ENCODE measurements around the gene RTL10. TPM values are rescaled to one million over a fixed set of nuclear protein-coding genes. Genes with fewer than 3 reads are reported as not detected.
A peak's percentile ranks its signal among the peaks of the same experiment; 100 is the strongest.

Gene RTL10
- total and polyA plus RNA-seq, 2 of the 13 experiments (the other 11 are each of a cell fraction or from before 2014, with no cell fraction given), result 14.1 to 15.8 TPM

DNA sequence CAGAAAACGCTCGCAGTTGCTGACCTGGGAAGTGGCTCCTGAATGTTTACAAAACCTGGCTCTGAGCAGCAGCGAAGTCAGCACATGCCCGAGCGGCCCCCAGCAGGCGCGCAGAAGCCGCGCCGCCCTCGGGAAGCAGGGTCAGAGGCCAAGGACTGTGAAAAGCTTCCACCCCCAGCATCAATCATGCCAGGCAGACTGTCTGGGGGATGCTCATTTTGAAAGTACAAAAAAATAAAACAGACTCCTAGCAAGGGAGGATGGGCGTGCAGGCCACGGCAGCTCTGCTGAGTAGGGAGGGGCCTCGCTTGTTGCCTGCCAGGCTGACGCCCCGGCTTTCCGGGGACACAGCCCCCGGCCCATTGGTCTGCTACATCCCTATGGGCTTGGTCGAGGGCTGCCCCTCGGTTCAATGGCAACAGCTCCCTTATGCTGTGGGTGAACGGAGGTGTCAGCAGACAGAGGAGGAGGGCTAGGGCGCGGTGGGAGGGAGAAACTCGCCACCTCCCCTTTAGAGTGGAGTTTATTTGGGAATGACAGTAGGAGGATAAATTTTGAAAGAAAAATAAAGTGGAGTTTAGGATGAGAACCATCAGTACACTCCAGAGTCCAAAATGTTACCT lies 37.7 kb upstream of the RTL10 start (continued):
- TF ChIP-seq GFI1 (CRISPR knock-in tag; IDR thresholded peaks at IDR 0.05; ENCODE audit: borderline replicate concordance), result peak; percentile 87
- peak; percentile 99 for TF ChIP-seq NKX3-1 (CRISPR knock-in tag; IDR thresholded peaks at IDR 0.05)
- TF ChIP-seq, protein P1, sequence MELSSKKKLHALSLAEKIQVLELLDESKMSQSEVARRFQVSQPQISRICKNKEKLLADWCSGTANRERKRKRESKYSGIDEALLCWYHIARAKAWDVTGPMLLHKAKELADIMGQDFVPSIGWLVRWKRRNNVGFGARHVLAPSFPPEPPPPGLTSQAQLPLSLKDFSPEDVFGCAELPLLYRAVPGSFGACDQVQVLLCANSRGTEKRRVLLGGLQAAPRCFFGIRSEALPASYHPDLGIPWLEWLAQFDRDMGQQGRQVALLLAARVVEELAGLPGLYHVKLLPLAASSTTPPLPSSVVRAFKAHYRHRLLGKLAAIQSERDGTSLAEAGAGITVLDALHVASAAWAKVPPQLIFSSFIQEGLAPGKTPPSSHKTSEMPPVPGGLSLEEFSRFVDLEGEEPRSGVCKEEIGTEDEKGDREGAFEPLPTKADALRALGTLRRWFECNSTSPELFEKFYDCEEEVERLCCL (CRISPR knock-in tag; IDR thresholded peaks at IDR 0.05; ENCODE audit: borderline replicate concordance), result peak; percentile 73; the same call in 1 of the 2 replicates
- peak; percentile 36; the same call in 1 of the 2 replicates for TF ChIP-seq HNF4G (IDR thresholded peaks at IDR 0.05; ENCODE audit: borderline replicate concordance, low read depth, low read length)
- TF ChIP-seq HNF4G (CRISPR knock-in tag; IDR thresholded peaks at IDR 0.05; ENCODE audit: borderline replicate concordance, low read depth), result peak; percentile 45; the same call in 1 of the 2 replicates
- TF ChIP-seq RXRA (CRISPR knock-in tag; IDR thresholded peaks at IDR 0.05), result peak; percentile 75; the same call in 1 of the 2 replicates
- peak; percentile 76; the same call in 1 of the 2 replicates for TF ChIP-seq ZFP1 (CRISPR knock-in tag; IDR thresholded peaks at IDR 0.05)
- peak; percentile 88; the same call in 1 of the 2 replicates for TF ChIP-seq ZNF841 (CRISPR knock-in tag; IDR thresholded peaks at IDR 0.05; ENCODE audit: borderline replicate concordance)
- TF ChIP-seq ZBTB21 (CRISPR knock-in tag; IDR thresholded peaks at IDR 0.05), result peak; percentile 69; the same call in 1 of the 2 replicates
- TF ChIP-seq ZNF7 (CRISPR knock-in tag; IDR thresholded peaks at IDR 0.05), result peak; percentile 51; the same call in 1 of the 2 replicates
- TF ChIP-seq, protein P2, sequence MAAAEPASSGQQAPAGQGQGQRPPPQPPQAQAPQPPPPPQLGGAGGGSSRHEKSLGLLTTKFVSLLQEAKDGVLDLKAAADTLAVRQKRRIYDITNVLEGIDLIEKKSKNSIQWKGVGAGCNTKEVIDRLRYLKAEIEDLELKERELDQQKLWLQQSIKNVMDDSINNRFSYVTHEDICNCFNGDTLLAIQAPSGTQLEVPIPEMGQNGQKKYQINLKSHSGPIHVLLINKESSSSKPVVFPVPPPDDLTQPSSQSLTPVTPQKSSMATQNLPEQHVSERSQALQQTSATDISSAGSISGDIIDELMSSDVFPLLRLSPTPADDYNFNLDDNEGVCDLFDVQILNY (CRISPR knock-in tag; conservative IDR thresholded peaks at IDR 0.05), result peak; percentile 69; the same call in 1 of the 2 replicates
- TF ChIP-seq, protein P3, sequence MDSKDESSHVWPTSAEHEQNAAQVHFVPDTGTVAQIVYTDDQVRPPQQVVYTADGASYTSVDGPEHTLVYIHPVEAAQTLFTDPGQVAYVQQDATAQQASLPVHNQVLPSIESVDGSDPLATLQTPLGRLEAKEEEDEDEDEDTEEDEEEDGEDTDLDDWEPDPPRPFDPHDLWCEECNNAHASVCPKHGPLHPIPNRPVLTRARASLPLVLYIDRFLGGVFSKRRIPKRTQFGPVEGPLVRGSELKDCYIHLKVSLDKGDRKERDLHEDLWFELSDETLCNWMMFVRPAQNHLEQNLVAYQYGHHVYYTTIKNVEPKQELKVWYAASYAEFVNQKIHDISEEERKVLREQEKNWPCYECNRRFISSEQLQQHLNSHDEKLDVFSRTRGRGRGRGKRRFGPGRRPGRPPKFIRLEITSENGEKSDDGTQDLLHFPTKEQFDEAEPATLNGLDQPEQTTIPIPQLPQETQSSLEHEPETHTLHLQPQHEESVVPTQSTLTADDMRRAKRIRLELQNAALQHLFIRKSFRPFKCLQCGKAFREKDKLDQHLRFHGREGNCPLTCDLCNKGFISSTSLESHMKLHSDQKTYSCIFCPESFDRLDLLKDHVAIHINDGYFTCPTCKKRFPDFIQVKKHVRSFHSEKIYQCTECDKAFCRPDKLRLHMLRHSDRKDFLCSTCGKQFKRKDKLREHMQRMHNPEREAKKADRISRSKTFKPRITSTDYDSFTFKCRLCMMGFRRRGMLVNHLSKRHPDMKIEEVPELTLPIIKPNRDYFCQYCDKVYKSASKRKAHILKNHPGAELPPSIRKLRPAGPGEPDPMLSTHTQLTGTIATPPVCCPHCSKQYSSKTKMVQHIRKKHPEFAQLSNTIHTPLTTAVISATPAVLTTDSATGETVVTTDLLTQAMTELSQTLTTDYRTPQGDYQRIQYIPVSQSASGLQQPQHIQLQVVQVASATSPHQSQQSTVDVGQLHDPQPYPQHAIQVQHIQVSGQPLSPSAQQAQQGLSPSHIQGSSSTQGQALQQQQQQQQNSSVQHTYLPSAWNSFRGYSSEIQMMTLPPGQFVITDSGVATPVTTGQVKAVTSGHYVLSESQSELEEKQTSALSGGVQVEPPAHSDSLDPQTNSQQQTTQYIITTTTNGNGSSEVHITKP (CRISPR knock-in tag; IDR thresholded peaks at IDR 0.05; ENCODE audit: low read depth), result no peak
- TF ChIP-seq FOXA3 (CRISPR knock-in tag; IDR thresholded peaks at IDR 0.05), result peak; percentile 79
- TF ChIP-seq DR1 (CRISPR knock-in tag; IDR thresholded peaks at IDR 0.05), result peak; percentile 59; the same call in 1 of the 2 replicates
- no peak; the same call in 1 of the 2 replicates for TF ChIP-seq ZNF251 (CRISPR knock-in tag; IDR thresholded peaks at IDR 0.05)
- TF ChIP-seq, protein P4, sequence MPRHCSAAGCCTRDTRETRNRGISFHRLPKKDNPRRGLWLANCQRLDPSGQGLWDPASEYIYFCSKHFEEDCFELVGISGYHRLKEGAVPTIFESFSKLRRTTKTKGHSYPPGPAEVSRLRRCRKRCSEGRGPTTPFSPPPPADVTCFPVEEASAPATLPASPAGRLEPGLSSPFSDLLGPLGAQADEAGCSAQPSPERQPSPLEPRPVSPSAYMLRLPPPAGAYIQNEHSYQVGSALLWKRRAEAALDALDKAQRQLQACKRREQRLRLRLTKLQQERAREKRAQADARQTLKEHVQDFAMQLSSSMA (CRISPR knock-in tag; IDR thresholded peaks at IDR 0.05), result no peak
- 0 out of 2 replicates have a peak, but pooled peaks have one; percentile 60 for TF ChIP-seq ZNF589 (CRISPR knock-in tag; conservative IDR thresholded peaks at IDR 0.05)
- TF ChIP-seq, protein P5, sequence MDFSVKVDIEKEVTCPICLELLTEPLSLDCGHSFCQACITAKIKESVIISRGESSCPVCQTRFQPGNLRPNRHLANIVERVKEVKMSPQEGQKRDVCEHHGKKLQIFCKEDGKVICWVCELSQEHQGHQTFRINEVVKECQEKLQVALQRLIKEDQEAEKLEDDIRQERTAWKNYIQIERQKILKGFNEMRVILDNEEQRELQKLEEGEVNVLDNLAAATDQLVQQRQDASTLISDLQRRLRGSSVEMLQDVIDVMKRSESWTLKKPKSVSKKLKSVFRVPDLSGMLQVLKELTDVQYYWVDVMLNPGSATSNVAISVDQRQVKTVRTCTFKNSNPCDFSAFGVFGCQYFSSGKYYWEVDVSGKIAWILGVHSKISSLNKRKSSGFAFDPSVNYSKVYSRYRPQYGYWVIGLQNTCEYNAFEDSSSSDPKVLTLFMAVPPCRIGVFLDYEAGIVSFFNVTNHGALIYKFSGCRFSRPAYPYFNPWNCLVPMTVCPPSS (IDR thresholded peaks at IDR 0.05), result no peak
- TF ChIP-seq, protein P6, sequence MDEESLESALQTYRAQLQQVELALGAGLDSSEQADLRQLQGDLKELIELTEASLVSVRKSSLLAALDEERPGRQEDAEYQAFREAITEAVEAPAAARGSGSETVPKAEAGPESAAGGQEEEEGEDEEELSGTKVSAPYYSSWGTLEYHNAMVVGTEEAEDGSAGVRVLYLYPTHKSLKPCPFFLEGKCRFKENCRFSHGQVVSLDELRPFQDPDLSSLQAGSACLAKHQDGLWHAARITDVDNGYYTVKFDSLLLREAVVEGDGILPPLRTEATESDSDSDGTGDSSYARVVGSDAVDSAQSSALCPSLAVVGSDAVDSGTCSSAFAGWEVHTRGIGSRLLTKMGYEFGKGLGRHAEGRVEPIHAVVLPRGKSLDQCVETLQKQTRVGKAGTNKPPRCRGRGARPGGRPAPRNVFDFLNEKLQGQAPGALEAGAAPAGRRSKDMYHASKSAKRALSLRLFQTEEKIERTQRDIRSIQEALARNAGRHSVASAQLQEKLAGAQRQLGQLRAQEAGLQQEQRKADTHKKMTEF (CRISPR knock-in tag; IDR thresholded peaks at IDR 0.05), result peak; percentile 98
- TF ChIP-seq PHF8 (CRISPR knock-in tag; IDR thresholded peaks at IDR 0.05), result peak; percentile 48; the same call in 1 of the 2 replicates
- TF ChIP-seq SP5 (CRISPR knock-in tag; IDR thresholded peaks at IDR 0.05; ENCODE audit: borderline replicate concordance, low read depth), result peak; percentile 84

All from HepG2 (cell line).